NCI-H1105 treated with DMSO at 0.1 percent for 48 hours (cell line): ENCODE data around the gene MEIKIN.
"Not testable (repeated sequence)": the region's sequence is repeated elsewhere in the genome, so short reads cannot be mapped to it uniquely, and the experiment has no call there.

Source experiments
- DNase-seq: peaks from one replicate; lab custom pipeline; 2025; lab: John Stamatoyannopoulos, UW

MEIKIN gene

GRCh38 chr5:131902266-131902665 lies 43.2 kb downstream of the MEIKIN start:
- not testable (repeated sequence) for DNase-seq

- no peak for DNase-seq
Measured at GRCh38 chr5:131899686-131900085, 45.8 kb downstream of the MEIKIN start.

- DNase-seq, result peak; percentile 32
Measured at GRCh38 chr5:131883984-131884383, 61.5 kb downstream of the MEIKIN start.

- DNase-seq, result no peak
Measured at GRCh38 chr5:131879705-131880104, 65.8 kb downstream of the MEIKIN start.

GRCh38 chr5:131877873-131878272 lies 67.6 kb downstream of the MEIKIN start:
- no peak for DNase-seq

GRCh38 chr5:131871251-131871650 lies 74.2 kb downstream of the MEIKIN start:
- DNase-seq, result not testable (repeated sequence)

GRCh38 chr5:131867524-131867923 lies 77.9 kb downstream of the MEIKIN start:
- no peak for DNase-seq

GRCh38 chr5:131863700-131864099 lies 81.8 kb downstream of the MEIKIN start:
- no peak for DNase-seq

- DNase-seq, result no peak
Measured at GRCh38 chr5:131857388-131857787, 88.1 kb downstream of the MEIKIN start.

GRCh38 chr5:131855452-131855851 lies 90.0 kb downstream of the MEIKIN start:
- DNase-seq, result no peak

- DNase-seq, result no peak
Measured at GRCh38 chr5:131854134-131854533, 91.3 kb downstream of the MEIKIN start.

GRCh38 chr5:131848662-131849061 lies 96.8 kb downstream of the MEIKIN start:
- no peak for DNase-seq

GRCh38 chr5:131846536-131846935 lies 98.9 kb downstream of the MEIKIN start:
- DNase-seq, result no peak

- DNase-seq, result no peak
Measured at GRCh38 chr5:131845828-131846227, 99.6 kb downstream of the MEIKIN start.

GRCh38 chr5:131842971-131843370 lies 102.5 kb downstream of the MEIKIN start:
- DNase-seq, result not testable (repeated sequence)

- DNase-seq, result not testable (repeated sequence)
Measured at GRCh38 chr5:131832702-131833101, 112.8 kb downstream of the MEIKIN start.

GRCh38 chr5:131825404-131826013 lies 120.0 kb downstream of the MEIKIN start:
- no peak for DNase-seq

- no peak for DNase-seq
Measured at GRCh38 chr5:131824631-131825030, 120.8 kb downstream of the MEIKIN start.

- no peak for DNase-seq
Measured at GRCh38 chr5:131821221-131821620, 124.2 kb downstream of the MEIKIN start.

GRCh38 chr5:131818001-131818724 lies 127.3 kb downstream of the MEIKIN start:
- no peak for DNase-seq

GRCh38 chr5:131814990-131815389 lies 130.5 kb downstream of the MEIKIN start:
- DNase-seq, result no peak

- DNase-seq, result peak; percentile 14
Measured at GRCh38 chr5:131812371-131813160, 132.9 kb downstream of the MEIKIN start.
